Stimulated activated CD8-positive, alpha-beta memory T cell treated with anti-CD3 and anti-CD28 coated beads, Interleukin-7, amount 100 ng/mL, for 4 hours (primary cell): ENCODE measurements around the gene PCP4L1.
"Not testable (repeated sequence)": the region's sequence is repeated elsewhere in the genome, so short reads cannot be mapped to it uniquely, and the experiment has no call there.

Experiments used
- DNase-seq, 2 donors: peaks; one replicate each; pipeline ENCODE4 v3.0.0-alpha.2; 2020; ENCODE audit warnings: low read depth in 2 of 2

PCP4L1 gene

GRCh38 chr1:161258439-161259344 lies at the start of gene PCP4L1:
PCP4L1 (plus strand) TSS chr1:161258745; CDS start chr1:161258975, 230 bp downstream.
- DNase-seq: peak in 1 of 2 donors; percentile 13

- DNase-seq: peak; percentile 49 to 54
Measured at GRCh38 chr1:161209790-161210409, 48.6 kb upstream of the PCP4L1 start.

- DNase-seq: no peak
Measured at GRCh38 chr1:161214369-161214768, 44.2 kb upstream of the PCP4L1 start.

- DNase-seq: no peak
Measured at GRCh38 chr1:161215076-161215475, 43.5 kb upstream of the PCP4L1 start, which contains the start of gene FCER1G. FCER1G (plus strand) TSS chr1:161215295; CDS start chr1:161215322, 27 bp downstream.

- no peak for DNase-seq
Measured at GRCh38 chr1:161216945-161217712, 41.4 kb upstream of the PCP4L1 start.

- no peak for DNase-seq
Measured at GRCh38 chr1:161217831-161218230, 40.7 kb upstream of the PCP4L1 start.

GRCh38 chr1:161218301-161219077 lies 40.1 kb upstream of the PCP4L1 start:
- DNase-seq: no peak

GRCh38 chr1:161219078-161219892 lies 39.3 kb upstream of the PCP4L1 start:
- no peak for DNase-seq

- no peak for DNase-seq
Measured at GRCh38 chr1:161220002-161220401, 38.5 kb upstream of the PCP4L1 start.

GRCh38 chr1:161222175-161223019 lies 36.1 kb upstream of the PCP4L1 start:
- DNase-seq: no peak

GRCh38 chr1:161223805-161224694 lies 34.5 kb upstream of the PCP4L1 start:
- no peak for DNase-seq

GRCh38 chr1:161224695-161225087 lies 33.9 kb upstream of the PCP4L1 start:
- DNase-seq: not testable (repeated sequence)

GRCh38 chr1:161225178-161225533 lies 33.4 kb upstream of the PCP4L1 start:
- DNase-seq: no peak

- DNase-seq: peak; percentile 85 to 89
Measured at GRCh38 chr1:161225534-161226319, 32.8 kb upstream of the PCP4L1 start, which contains the start of gene TOMM40L. TOMM40L (plus strand) TSS chr1:161226060; CDS start chr1:161226490, 430 bp downstream.

- no peak for DNase-seq
Measured at GRCh38 chr1:161226320-161226711, 32.2 kb upstream of the PCP4L1 start.

GRCh38 chr1:161226759-161227158 lies 31.8 kb upstream of the PCP4L1 start:
- no peak for DNase-seq

GRCh38 chr1:161227196-161227871 lies 31.2 kb upstream of the PCP4L1 start:
- DNase-seq: peak; percentile 72 to 81
